Activated T-cell treated with anti-CD3 and anti-CD28 coated beads for 48 hours (primary cell): ENCODE results near the gene KCNJ2.
A peak's percentile ranks its signal among the peaks of the same experiment; 100 is the strongest.

Experiments
- DNase-seq: peaks from one replicate; pipeline ENCODE4 v3.0.0-alpha.2; 2020; ENCODE audit warnings: low read depth

The KCNJ2 gene

DNA sequence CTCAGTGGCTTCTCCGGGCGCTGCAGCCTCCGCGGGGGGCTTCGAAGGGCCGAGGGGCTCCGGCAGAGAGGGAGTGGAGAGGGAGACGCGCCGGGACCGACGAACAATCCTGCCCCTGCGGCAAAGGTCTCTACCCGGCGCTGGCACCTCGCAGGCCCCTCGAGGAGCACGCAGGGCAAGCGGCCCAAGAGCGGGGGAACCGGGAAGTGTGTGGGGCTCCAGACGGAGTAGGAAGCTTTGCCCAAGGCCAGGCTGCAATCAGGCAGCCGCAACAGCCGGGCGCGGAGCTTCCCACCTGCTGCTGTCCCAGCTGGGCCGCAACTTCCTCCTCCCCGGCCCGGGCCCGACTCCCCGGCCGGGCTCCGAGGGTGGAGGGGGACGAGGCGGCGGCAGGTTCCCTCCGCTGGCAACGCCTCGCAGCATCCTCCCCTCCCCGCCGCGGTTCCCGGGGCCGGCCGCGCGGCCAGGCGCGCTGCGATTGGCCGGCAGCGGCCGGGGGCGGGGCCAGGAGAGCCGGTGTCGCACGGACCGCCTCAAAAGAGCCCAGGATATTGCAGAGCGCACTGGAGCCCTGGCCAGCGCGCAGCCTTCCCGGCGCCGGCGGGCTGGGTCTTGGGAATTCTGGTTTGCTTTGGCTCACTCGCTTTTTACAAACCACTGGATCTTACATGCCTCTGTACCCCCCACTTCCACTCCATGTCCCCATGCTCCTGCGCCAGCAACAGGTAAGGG, at the start of gene KCNJ2:
Gene KCNJ2 (plus strand): TSS at position 556 of the 732 bp plus-strand sequence. CDS start 5,508 bp downstream, outside the sequence.
- DNase-seq, result peak; percentile 67

DNA sequence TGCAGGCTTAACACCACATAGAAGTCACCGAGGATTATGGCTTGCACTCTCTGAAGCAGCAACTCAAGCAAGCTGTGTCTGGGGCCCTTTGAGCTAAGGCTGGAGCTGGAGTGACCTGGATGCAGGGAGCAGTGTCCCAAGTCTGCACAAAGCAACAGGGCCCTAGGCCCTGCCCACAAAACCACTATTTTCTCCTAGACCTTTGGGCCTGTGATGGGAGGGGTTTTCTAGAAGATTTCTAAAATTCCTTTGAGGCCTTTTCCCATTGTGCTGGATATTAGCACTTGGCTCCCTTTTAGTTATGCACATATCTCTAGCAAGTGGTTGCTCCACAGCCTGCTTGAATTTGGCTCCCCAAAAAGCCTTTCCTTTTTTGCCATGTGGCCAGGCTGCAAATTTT, 49.8 kb upstream of the KCNJ2 start:
- DNase-seq, result no peak

DNA sequence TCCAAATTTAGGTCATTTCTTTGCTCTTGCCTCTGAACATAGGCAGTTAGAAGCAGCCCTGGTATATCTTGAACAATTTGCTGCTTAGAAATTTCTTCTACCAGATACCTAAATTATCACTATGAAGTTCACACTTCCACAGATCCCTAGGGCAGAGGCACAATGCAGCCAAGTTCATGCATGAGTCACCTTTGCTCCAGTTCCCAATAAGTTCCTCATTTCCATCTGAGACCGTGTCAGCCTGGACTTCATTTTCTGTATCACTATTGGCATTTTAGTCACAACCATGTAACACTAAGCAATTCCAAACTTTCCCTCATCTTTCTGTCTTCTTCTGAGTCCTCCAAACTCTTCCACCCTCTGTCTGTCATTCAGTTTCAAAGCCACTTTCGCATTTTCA, 49.3 kb upstream of the KCNJ2 start:
- no peak for DNase-seq

DNA sequence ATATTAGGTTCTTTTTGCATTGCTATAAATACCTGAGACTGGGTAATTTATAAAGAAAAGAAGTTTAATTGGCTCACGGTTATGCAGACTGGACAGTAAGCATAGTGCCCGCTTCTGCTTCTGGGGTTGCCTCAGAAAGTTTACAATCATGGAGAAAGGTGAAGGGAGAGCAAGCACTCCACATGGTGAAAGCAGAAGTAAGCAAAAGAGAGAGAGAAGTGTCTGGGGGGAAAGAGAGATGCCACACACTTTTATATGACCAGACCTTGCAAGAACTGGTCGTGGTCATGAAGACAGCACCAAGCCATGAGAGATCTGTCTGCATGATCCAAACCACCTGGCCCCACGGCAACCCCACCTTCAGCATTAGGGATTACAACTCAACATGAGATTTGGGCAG, 48.9 kb upstream of the KCNJ2 start:
- DNase-seq, result no peak

DNA sequence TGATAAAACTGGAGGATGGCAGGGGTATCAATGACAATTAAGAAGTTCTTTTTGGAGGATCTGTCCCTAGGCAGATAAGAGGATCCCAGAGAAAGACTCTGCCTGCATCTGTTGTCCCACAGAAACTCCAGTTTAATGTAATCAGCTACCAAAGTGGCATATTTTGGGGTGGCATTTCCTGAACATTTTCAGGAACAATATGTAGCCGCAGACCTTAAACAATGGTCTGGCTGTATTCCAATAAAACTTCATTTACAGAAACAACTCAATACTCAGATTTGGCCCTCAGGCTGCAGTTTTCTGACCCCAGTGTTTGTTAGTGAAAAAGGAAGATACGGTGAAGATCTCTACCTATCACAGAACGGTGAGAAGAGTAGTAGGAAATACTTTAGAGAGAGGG, 48.2 kb upstream of the KCNJ2 start:
- no peak for DNase-seq

DNA sequence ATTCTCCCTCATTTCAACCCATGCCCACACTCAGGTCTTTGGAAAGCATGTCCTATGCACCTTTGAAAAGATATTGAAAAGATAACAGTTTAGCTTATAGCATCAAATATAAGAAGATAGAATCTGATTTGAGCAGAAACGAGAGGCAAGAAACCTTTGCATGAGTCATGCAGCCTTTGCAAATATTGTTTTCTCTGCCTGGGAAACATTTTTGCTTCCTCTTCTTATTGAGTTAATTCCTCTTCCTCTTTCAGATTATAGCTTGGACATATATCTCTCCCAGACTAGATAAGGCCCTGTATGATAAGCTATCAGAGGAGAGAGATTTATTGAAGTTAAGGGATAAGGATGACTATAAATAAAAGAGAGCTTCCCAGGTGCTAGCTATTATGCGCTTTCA, 46.1 kb upstream of the KCNJ2 start:
- no peak for DNase-seq

DNA sequence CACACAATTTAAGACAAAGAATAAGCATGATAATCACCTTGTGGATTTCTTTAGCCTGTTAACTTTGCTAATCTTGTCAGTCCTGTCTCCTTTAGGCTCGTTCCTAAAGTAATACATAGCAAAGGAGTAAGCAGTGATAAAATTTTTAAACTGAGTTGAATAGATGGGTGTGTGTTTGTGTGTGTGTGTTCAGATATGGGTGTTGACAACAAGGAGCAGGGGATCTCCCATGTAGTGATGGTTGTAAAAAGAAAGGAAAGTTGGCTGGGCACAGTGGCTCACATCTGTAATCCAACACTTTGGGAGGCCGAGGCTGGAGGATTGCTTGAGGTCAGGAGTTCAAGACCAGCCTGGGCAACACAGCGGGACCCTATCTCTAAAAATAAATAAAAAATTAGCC, 44.6 kb upstream of the KCNJ2 start:
- DNase-seq, result no peak

DNA sequence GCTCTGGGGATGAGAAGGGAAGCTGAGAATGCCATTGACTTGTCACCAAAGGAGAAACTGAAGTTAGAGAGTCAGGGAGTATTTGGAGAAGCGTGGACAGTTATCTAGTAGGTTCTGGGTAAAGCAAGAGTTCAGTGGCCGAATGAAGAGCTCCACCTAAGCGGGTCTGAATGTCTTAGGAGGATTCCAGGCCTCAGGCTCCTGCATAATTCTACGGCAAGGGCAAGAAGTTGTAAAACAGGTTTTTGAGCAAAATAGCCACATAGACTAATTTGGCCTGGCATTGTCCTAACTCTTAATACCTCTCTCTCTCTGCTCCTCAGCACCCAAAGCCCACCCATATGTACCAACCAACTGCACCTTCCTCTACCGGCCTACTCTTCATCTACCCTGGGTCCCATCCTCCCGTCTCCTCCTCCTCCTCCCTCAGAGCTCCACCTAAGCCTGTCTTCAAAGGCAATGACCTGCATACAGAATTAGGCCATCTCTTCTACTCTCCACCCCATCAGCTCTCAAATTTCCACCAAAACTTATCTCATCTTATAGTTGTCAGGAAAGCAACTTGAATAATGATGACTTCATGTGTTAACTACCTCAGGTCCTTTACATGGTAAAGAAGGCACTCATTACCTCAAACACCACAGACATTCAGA, 42.0 kb upstream of the KCNJ2 start:
- no peak for DNase-seq

DNA sequence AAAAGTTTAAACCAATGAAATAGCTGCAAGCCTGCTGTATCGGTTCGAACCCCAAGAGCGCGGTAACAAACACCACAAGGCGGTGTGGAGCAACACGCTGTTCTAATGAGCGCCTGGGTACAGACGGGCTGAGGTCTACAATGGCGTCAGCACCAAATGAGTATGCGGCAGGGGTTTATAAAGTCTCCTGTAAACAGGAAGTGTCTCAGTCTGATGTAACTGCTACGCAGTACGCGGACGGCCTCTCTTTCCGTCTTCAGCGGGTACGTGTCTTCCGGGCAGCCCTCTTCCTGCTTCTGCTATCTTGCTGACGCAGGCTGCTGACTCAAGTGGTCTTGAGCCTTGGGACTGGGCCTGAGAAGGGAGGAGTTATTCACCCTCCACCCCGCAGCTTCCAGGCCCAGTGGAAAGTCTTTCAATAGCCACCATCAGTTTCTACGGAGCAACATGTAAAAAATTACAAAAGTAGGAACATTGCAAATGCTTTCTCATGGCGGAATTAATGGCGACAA, 40.5 kb upstream of the KCNJ2 start:
- DNase-seq, result no peak

DNA sequence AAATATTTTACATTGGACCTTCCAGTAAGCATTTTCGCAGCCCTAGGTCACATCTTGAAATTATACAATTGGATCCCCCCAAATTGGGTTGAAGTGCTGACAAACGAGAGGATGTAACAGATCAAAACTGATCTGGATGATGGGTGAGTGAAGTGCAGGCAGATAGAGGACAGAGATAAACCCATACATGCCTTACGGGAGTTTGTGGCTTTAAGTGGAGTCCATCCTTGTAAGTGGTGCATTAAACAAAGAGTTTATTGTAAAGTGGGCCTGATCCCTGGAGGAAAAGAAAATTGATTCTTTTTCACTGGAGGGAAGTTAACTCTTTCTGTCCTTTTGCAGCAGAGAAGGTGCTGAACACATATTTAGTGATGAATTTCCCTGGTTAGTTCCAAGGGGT, 39.0 kb upstream of the KCNJ2 start:
- no peak for DNase-seq

DNA sequence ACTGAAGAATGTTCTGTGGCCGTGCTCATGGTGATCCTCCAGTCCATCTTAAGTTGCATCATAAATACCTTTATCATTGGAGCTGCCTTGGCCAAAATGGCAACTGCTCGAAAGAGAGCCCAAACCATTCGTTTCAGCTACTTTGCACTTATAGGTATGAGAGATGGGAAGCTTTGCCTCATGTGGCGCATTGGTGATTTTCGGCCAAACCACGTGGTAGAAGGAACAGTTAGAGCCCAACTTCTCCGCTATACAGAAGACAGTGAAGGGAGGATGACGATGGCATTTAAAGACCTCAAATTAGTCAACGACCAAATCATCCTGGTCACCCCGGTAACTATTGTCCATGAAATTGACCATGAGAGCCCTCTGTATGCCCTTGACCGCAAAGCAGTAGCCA, 36.8 kb upstream of the KCNJ2 start:
- no peak for DNase-seq

DNA sequence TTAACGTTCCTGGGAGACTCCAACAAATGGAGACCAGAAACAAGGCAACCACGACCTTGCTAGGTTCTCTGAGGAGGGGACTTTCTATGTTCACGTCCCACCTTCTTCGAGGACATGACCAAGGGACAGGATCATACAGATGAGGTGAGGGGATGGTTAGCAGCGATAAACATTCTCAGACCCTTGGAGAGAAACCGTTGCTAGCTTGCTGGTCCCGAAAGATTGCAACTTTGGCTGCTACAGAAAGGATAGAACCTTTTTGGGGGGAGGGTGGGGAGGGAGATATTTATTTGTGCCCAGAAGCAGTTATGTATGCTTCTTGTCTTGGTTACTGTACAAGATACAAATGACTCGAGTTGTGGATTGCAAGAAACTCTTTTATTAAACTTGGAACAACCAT, 35.3 kb upstream of the KCNJ2 start:
- DNase-seq, result no peak

DNA sequence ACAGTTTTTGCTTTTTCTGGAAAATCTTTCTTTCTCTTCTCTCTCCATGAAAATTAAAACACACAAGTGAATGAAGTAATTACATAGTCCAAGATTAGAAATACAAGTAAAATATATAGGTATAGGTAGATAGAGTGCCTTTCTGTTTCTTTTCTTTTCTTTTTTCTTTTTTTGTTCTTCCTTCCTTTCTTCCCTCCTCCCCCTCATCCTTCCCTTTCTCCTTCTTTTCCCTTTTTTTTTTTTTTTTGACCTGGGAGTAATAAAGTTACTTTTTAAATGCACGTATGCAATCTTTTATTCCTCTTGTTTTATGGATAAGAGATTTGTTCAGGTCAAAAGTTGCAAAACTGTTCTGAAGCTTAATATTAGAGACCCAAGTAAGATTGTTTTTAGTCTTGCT, 34.6 kb upstream of the KCNJ2 start:
- DNase-seq, result no peak

DNA sequence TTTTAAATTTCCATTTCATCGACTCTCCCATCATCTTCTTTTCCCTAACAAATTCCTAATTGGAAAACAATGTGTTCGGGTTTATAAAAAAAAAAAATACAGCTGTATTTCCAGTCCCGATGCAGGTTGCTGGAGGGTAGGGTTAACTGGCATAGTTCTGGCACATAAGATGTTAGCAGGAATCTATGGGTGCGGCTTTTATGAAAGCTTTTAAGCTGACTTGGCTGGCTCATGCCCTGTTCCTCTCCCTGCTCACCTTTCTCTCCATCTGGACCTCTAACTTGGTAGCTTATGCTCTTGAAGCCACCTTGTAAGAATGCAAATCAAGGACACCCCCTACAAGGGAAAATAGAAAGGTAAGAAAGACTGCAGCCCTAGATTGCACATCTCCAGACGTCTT, 33.2 kb upstream of the KCNJ2 start:
- no peak for DNase-seq

DNA sequence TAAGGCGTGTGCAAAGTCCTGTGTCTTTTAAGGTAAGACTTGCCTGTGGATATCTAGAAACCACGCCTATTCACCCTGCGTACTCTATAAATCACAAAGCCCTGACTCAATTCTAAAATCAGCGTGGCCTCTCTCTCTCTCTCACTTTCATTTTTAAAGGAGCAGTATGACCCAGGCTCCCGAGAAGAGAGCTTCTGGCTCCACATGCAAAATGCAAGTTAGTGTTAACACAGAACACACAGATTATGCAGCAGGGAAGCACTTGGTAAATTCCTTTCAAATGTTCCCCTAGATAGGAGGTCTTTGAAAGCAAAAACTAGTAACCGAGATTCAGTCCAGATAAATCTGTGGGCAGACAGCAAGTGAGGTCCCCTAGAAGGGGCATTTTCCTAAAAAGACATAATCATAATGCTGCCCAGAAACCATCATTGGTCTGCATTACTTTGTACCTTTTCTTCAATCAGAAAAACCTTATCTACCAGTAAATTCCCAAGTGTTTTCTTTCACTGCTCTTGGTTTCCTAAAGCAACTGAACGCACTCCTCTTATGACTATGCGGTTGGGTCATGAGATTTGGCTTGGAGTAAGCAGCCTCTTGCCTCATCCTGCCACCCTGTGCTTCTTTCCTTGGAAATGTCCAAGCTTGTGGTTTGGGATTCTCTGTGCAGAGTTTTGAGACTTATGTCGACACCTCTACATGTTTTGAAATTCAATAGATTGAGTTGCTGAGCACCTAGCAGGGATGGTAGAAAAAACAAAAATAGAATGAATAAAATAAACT, 31.7 kb upstream of the KCNJ2 start:
- peak; percentile 2 for DNase-seq

DNA sequence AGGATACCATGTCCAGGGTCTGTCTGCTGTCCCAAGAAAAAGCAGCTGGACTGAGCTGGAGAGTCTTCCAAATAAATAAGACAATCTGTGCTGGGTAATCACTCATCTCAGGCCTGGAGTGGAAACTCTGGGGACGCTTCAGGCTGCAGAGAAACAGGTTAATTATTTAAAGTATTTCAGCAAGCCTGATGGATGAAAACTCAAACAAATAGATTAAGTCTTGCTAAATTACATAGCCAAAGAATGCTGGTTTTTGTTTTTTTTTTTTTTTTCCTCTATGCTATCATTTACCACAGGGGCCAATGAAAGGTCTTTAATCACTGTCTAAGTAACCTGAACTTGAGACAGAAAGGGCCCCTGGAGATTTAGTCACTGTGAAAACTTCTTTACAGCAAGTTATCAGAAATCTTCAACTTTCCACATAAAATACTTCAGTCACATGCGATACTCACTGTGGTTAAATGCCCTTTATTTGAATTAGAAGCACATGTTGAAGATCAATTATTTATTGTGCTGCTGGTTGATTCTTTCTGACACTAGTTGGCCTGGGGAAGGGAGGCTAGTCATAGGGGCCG, 31.0 kb upstream of the KCNJ2 start:
- no peak for DNase-seq

DNA sequence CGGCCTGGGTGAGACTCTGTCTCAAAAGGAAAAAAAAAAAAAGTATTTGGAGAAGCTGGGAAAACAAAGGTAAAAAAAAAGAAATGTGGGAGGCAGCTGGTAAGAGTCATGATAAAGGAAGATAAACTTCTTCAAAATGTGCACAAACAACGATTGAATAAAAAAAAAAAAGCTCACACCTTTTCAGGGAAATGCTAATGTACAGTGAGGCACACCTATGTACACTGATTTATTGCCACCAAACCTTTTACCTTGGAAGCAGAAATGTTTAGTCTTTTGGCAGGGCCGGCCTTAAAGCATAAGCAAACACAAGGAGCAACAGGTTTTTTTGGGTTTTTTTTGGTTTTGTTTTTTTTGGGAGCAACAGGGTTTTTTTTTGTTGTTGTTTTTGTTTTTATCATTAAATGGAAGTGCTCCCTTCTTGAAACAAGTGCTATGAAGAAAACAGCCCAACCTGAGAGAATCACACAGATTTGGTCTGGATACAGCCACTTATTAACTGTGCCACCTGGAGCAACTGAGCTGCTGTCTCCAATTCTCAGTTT, 29.8 kb upstream of the KCNJ2 start:
- DNase-seq, result no peak

DNA sequence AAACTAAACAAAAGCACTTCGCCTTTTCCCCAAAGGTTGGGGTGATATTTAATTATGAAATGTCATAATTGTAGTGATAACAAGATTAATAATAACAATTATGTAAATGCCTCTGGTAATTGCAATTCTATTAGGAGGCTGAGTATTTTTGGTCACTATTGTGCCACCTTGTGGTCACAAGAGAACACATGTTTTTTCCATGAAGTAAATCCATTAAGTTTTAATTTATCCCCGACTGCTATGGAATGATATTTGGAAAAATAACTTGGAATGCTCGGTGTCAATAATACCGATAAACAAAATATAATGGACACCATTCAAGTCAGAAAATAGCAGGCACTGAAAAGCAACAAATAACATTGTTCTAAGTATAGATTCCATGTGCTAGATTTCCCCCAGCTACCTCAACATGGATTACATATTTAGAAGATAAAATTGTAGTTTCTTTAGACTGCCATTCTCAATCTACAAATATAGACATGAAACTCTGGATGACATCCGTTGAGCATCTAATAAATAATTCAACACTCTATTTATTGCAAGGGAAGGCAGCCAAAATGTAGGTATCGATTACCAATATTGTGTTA, 25.0 kb upstream of the KCNJ2 start:
- DNase-seq, result no peak

DNA sequence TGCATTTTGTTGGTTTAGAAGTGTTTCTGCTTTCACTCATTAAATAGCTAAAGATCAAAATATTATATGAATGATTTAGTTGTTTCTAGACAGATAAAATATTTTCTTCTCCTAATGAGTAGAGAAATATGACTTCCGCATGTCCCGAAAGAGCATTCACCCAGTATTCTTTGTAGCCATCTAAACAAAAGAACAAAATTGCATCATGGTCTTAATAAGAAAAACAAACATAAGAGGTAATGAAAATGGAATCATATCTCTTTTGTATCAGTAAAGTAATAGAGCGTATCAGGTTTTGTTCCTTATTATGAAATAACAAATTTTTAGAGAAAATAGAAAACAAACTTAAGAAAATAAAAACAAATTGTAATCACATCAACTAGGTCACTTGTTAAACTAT, 16.1 kb upstream of the KCNJ2 start:
- DNase-seq, result no peak

DNA sequence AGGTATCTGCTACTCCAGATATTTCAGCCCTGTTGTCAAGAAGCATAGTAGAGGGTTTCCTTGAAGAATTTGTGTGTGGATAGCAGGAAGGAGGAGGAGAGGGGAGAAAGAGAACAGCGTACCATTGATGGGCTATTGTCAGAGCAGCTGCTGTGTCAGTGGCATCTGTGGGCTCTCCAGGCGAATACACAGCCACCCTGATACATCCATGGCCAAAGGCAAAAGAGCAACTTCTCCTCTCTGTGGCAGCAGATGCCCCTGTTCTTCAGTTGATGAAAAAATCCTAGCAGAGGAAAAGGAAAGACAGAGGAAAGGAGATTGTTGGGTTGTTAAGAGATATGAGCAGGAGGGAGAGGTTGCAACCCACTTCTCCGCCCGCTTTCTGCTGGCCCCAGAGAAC, 12.2 kb upstream of the KCNJ2 start:
- DNase-seq, result no peak

DNA sequence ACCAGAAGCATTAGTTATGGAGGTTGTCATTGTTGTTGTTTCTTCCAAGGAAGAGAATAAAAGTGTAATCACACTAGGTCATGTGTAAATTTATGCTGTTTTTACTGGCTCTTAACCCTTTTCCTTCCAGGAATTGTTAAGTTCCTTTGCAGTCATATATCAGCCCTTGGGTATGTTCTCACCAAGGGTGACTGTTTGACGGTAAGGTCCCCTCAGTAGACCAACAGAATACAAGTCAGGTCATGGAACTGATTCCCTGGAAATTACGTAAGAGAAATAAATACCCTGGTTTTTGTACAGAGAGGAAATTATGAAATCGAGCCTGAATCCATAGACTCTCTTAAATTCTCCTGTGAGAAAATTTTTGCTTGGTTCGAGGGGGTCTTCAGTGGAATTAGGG, 11.2 kb upstream of the KCNJ2 start:
- DNase-seq, result no peak

DNA sequence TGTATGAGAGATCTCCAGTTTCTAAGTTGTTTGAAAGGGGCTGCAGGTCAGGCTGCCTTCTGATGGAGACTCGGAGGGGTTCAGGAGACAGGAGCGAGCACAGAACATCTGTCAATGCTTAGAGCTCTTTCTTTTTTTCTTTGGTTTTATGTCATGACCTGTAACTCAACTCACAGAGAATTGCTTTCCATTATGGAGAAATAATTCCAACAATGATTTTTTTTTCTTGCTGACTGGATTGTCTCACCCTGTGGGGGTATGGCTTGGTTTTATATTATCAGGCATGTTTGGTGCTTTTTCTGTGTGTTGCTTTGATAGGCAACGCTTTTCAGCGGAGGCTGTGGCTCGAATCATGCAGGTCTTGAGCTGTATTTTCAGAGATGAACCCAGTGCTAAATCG, 10.7 kb upstream of the KCNJ2 start:
- no peak for DNase-seq
